Endothelial cell of umbilical vein (primary cell): ENCODE results near the gene EIF2B1. TPM values are rescaled to one million over a fixed set of nuclear protein-coding genes. Genes with fewer than 3 reads are reported as not detected.

ENCODE experiments used
- BruUV-seq: library from RNA; stranded (reverse); fragments of 400-500 nt; replicated peaks from 2 replicates; lab custom pipeline; 2021; lab: Mats Ljungman, UMichigan
- CTCF ChIA-PET: fragments of 300-600, 350-600 bp; sonication (Branson Sonifier 250); formaldehyde crosslinking; loops from one replicate; lab custom pipeline; 2021; ENCODE audit warnings: antibody characterized with exemption, inconsistent platforms; lab: Charles Lee
- POLR2A ChIA-PET: fragments of 300-600, 350-600 bp; sonication (Branson Sonifier 250); formaldehyde crosslinking; loops from one replicate; lab custom pipeline; 2021; ENCODE audit warnings: antibody characterized with exemption, inconsistent platforms; lab: Charles Lee
- DNase-seq: peaks from one replicate; pipeline ENCODE4 v3.0.0-alpha.2; 2011; ENCODE audit warnings: low read depth, low spot score
- FAIRE-seq: peaks from 2 replicates; lab custom pipeline; 2011; peaks lifted over from hg19 to GRCh38; lab: Jason Lieb, UNC
- H2AFZ ChIP-seq: 2 replicates; pipeline ENCODE4 v1.6.0; 2012; ENCODE audit warnings: low read depth, low read length, control low read depth, inconsistent platforms
- H3K27ac ChIP-seq: 2 replicates; pipeline ENCODE4 v1.5.1; 2011; ENCODE audit warnings: low read depth, mild to moderate bottlenecking, control low read depth, low read length, moderate library complexity; ENCODE audit not compliant: insufficient read depth
- H3K27me3 ChIP-seq, 2 experiments: 2 replicates each; pipeline versions ENCODE4 v1.6.0 to v1.6.1; 2011; ENCODE audit warnings: low read length in 2 of 2, mixed read lengths in 1 of 2; ENCODE audit not compliant: control insufficient read depth in 2 of 2, insufficient read depth in 2 of 2
- H3K36me3 ChIP-seq, 2 experiments: 2 replicates in 1 of 2; 3 replicates in 1 of 2; pipeline ENCODE4 v1.5.1; 2011; ENCODE audit warnings: low read length in 2 of 2, mild to moderate bottlenecking in 1 of 2, moderate library complexity in 1 of 2; ENCODE audit not compliant: control insufficient read depth in 2 of 2, insufficient read depth in 2 of 2; ENCODE audit errors: extremely low read depth in 1 of 2
- H3K4me1 ChIP-seq: 3 replicates; pipeline ENCODE4 v1.5.1; 2011; ENCODE audit warnings: mild to moderate bottlenecking, low read length; ENCODE audit not compliant: control insufficient read depth, insufficient read depth; ENCODE audit errors: extremely low read depth
- H3K4me2 ChIP-seq: 2 replicates; pipeline ENCODE4 v1.6.1; 2011; ENCODE audit warnings: low read length, control low read depth, mixed read lengths; ENCODE audit not compliant: insufficient read depth
- H3K4me3 ChIP-seq, 3 experiments: fragments of 200-600 bp in 1 of 3; sonication (generic), shearing (Covaris generic) in 1 of 3; replicated peaks in 1 of 3; 2 replicates each; pipeline ENCODE4 v1.5.1; 2011 to 2016; ENCODE audit warnings: control low read depth in 3 of 3, low read length in 3 of 3, mild to moderate bottlenecking in 2 of 3, inconsistent platforms in 1 of 3, low read depth in 1 of 3, moderate library complexity in 1 of 3; ENCODE audit not compliant: insufficient read depth in 1 of 3
- H3K79me2 ChIP-seq: 2 replicates; pipeline ENCODE4 v1.6.0; 2012; ENCODE audit warnings: low read length, inconsistent platforms; ENCODE audit not compliant: control insufficient read depth, insufficient read depth
- H3K9ac ChIP-seq: replicated peaks from 2 replicates; pipeline ENCODE3; 2011; ENCODE audit warnings: low read length, control low read depth; ENCODE audit not compliant: insufficient read depth; ENCODE audit errors: extremely low read depth
- H3K9me1 ChIP-seq: replicated peaks from 3 replicates; pipeline ENCODE4 v1.6.0; 2011; ENCODE audit warnings: mild to moderate bottlenecking, low read length; ENCODE audit not compliant: control insufficient read depth, insufficient read depth; ENCODE audit errors: extremely low read depth
- H3K9me3 ChIP-seq: replicated peaks from 2 replicates; pipeline ENCODE4 v1.5.1; 2012; ENCODE audit warnings: low read length, inconsistent platforms; ENCODE audit not compliant: control insufficient read depth, insufficient read depth
- H4K20me1 ChIP-seq: replicated peaks from 2 replicates; pipeline ENCODE3; 2011; ENCODE audit warnings: mild to moderate bottlenecking, low read length; ENCODE audit not compliant: control insufficient read depth, insufficient read depth; ENCODE audit errors: extremely low read depth
- EZH2 ChIP-seq: IDR thresholded peaks from 2 replicates; pipeline ENCODE4 v1.6.1; 2012; ENCODE audit warnings: borderline replicate concordance, low read depth, mild to moderate bottlenecking, moderate library complexity, low read length, inconsistent platforms; ENCODE audit not compliant: severe bottlenecking
- FOS ChIP-seq: IDR thresholded peaks from 2 replicates; pipeline ENCODE4 v1.6.1; 2011; ENCODE audit warnings: mild to moderate bottlenecking, low read length, moderate library complexity, borderline replicate concordance; ENCODE audit not compliant: insufficient read depth
- GATA2 ChIP-seq: IDR thresholded peaks from 2 replicates; pipeline ENCODE4 v1.7.0; 2011; ENCODE audit warnings: low read depth, mild to moderate bottlenecking, moderate library complexity, mixed read lengths, low read length; ENCODE audit not compliant: insufficient read length, insufficient read depth
- JUN ChIP-seq: IDR thresholded peaks from 2 replicates; pipeline ENCODE4 v1.6.1; 2011; ENCODE audit warnings: borderline replicate concordance, low read depth; ENCODE audit not compliant: insufficient read length, insufficient read depth
- MYC ChIP-seq: IDR thresholded peaks from one replicate; pipeline ENCODE4 v1.6.1; 2011; ENCODE audit warnings: mild to moderate bottlenecking, low read depth, low read length
- POLR2A ChIP-seq: IDR thresholded peaks from 2 replicates; pipeline ENCODE4 v1.6.1; 2012; ENCODE audit warnings: low read depth, mild to moderate bottlenecking, control low read depth, low read length
- POLR2AphosphoS5 ChIP-seq: IDR thresholded peaks from 2 replicates; pipeline ENCODE4 v1.6.1; 2012; ENCODE audit warnings: low read depth, mild to moderate bottlenecking, control low read depth, low read length, moderate library complexity; ENCODE audit not compliant: insufficient read depth
- dilution Hi-C: fragments of 300-500 bp; cut with MboI; formaldehyde crosslinking; loops from one replicate; pipeline ENCODE4 v1.15.0; 2019; ENCODE audit warnings: low sequenced_read_pairs; ENCODE audit not compliant: extremely low pct_ligation_motif_present
- intact Hi-C: fragments of 100-400 bp; cut with micrococcal nuclease; formaldehyde crosslinking; loops from one replicate; pipeline ENCODE4 v1.10.0; 2022
- polyA plus RNA-seq, 4 experiments: library from polyadenylated mRNA; depleted of rRNA in 3 of 4; stranded (reverse) in 3 of 4; unstranded in 1 of 4; fragments of >200 nt; gene quantifications; 2 replicates each; pipeline versions ENCODE4 v1.2.1 to v1.2.3, GENCODE V29; 2011 to 2012; ENCODE audit warnings: missing spikeins in 1 of 4
- total RNA-seq: library from RNA; stranded (reverse); gene quantifications from 2 replicates; pipeline ENCODE4 v1.2.3, GENCODE V29; 2021
- TF ChIP-seq, protein P1 (sequence below), 2 donors: IDR thresholded peaks; 1 replicate in 1 of 2; 2 replicates in 1 of 2; pipeline ENCODE4 v1.5.1; 2011; ENCODE audit warnings: low read length in 2 of 2, mild to moderate bottlenecking in 2 of 2, moderate library complexity in 2 of 2, control low read depth in 1 of 2, inconsistent platforms in 1 of 2, low read depth in 1 of 2; ENCODE audit not compliant: insufficient read depth in 1 of 2; ENCODE audit errors: extremely low read depth in 1 of 2
- TF ChIP-seq, protein P2 (sequence below): IDR thresholded peaks from 2 replicates; pipeline ENCODE4 v1.6.1; 2011; ENCODE audit not compliant: insufficient read depth, insufficient read length

The EIF2B1 gene
- total and polyA plus RNA-seq, 2 donors (not counting 3 experiments of a cell fraction or from before 2014, with no cell fraction given) = 32.6 to 61.8 TPM

DNA sequence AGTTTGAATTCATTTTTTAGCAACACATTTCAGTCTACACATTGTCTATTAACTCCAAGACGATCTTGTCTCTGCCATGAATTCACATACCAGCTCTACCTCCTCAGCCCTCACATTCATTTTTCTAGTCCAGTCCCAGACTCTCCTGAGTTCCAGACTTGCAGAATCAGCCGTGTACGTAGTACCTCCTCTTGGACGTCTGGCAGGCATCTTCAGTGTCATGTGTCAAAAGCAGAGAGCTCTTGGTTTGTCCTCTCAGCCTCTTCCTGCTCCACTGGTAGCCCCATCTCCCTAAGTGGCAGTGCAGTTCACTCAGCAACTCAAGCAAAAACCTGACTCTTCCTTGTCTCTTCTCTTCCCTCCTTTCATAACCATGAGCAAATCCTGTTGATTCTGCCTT lies 22.9 kb upstream of the EIF2B1 start:
- H2AFZ ChIP-seq = no peak overlapping the region
- no peaks in the 10 kb centered on the region for H3K9me3 ChIP-seq
- H3K36me3 ChIP-seq = peaks cover 4 to 10% of the 10 kb centered on the region in 2 experiments
- no peaks in the 10 kb centered on the region for H3K27me3 ChIP-seq
- H3K27ac ChIP-seq = no peak overlapping the region
- H3K4me3 ChIP-seq = no peak overlapping the region
- no peak for FAIRE-seq
- H3K79me2 ChIP-seq = no peaks in the 10 kb centered on the region
- no peaks in the 10 kb centered on the region for H3K9me1 ChIP-seq
- no peak overlapping the region for H3K4me2 ChIP-seq
- intact Hi-C loops = no loop called here
- ChIA-PET CTCF (interaction anchor here (0.6 to 1.5 kb wide), 3 partner anchors 12 to 998 kb away, joined by 3 to 5 read pairs (median 4); partner anchors contain the start of gene TCTN2), POLR2A (no interaction called here)
- no peaks in the 10 kb centered on the region for H4K20me1 ChIP-seq
- no peak overlapping the region for H3K9ac ChIP-seq
- dilution Hi-C loops = no loop called here
- BruUV-seq = no TSS peak
- TF ChIP-seq POLR2A (no peak), FOS (no peak), POLR2AphosphoS5 (no peak), EZH2 (no peak), GATA2 (no peak), MYC (no peak), JUN (no peak)
- TF ChIP-seq, protein P1, sequence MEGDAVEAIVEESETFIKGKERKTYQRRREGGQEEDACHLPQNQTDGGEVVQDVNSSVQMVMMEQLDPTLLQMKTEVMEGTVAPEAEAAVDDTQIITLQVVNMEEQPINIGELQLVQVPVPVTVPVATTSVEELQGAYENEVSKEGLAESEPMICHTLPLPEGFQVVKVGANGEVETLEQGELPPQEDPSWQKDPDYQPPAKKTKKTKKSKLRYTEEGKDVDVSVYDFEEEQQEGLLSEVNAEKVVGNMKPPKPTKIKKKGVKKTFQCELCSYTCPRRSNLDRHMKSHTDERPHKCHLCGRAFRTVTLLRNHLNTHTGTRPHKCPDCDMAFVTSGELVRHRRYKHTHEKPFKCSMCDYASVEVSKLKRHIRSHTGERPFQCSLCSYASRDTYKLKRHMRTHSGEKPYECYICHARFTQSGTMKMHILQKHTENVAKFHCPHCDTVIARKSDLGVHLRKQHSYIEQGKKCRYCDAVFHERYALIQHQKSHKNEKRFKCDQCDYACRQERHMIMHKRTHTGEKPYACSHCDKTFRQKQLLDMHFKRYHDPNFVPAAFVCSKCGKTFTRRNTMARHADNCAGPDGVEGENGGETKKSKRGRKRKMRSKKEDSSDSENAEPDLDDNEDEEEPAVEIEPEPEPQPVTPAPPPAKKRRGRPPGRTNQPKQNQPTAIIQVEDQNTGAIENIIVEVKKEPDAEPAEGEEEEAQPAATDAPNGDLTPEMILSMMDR (IDR thresholded peaks at IDR 0.05; ENCODE audit: extremely low read depth in 1 of 2, insufficient read depth in 1 of 2, low read depth in 1 of 2, low read length in 2 of 2) = no peak
- TF ChIP-seq, protein P2, sequence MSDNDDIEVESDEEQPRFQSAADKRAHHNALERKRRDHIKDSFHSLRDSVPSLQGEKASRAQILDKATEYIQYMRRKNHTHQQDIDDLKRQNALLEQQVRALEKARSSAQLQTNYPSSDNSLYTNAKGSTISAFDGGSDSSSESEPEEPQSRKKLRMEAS = no peak
- no peak for DNase-seq
- no peaks in the 10 kb centered on the region for H3K4me1 ChIP-seq
